Measurements from ENCODE around the gene P3H2. TPM values are rescaled to one million over a fixed set of nuclear protein-coding genes. Genes with fewer than 3 reads are reported as not detected.

Gene P3H2
- total RNA-seq, 5 donors from 2014 or later (not counting 1 experiment from before 2014, with no cell fraction given), result 0.16 to 0.50 (median 0.35) TPM; not detected in 2

- Histone ChIP-seq H3K27ac (ENCODE audit: low read length) (no peak overlapping the region), H3K9me3 (no peaks in the 10 kb centered on the region), H3K4me1 (ENCODE audit: control insufficient read depth in 1 of 2, extremely low read depth in 1 of 2, insufficient read depth in 2 of 2, low read length in 2 of 2) (no peaks in the 10 kb centered on the region), H3K36me3 (ENCODE audit: control insufficient read depth in 2 of 2, extremely low read depth in 1 of 2, insufficient read depth in 1 of 2, low read length in 1 of 2) (no peaks in the 10 kb centered on the region), H3K4me3 (ENCODE audit: control insufficient read depth in 1 of 2, extremely low read depth in 1 of 2, low read length in 1 of 2) (no peak overlapping the region), H3K27me3 (replicated peaks in 1 of 2; ENCODE audit: control insufficient read depth in 2 of 2, extremely low read depth in 1 of 2, insufficient read depth in 2 of 2, low read length in 1 of 2) (no peaks in the 10 kb centered on the region)
- H3K36me3 Mint-ChIP-seq, result no peaks in the 10 kb centered on the region
- no peak overlapping the region for H3K4me3 Mint-ChIP-seq
- ChIA-PET POLR2A (no interaction called here), CTCF (no interaction called here)
- ATAC-seq (replicated peaks in 1 of 4), result no peak
- H3K27ac Mint-ChIP-seq, result no peak overlapping the region
- H3K27me3 Mint-ChIP-seq, result peaks cover 5 to 17% of the 10 kb centered on the region in 2 donors
- no CpG with 5 or more reads among the region's 3 CpGs for WGBS (ENCODE audit: insufficient coverage)
- H3K9me3 Mint-ChIP-seq, result no peaks in the 10 kb centered on the region
- DNase-seq, result no peak
- H3K4me1 Mint-ChIP-seq, result no peaks in the 10 kb centered on the region
Observed at GRCh38 chr3:190001426-190001825, 119.3 kb downstream of the P3H2 start.

- ChIA-PET POLR2A (no interaction called here), CTCF (interaction anchor here in 1 of 2 donors (0.6 kb wide), 1 partner anchor 74 kb away, joined by 3 read pairs; no protein-coding TSS in a partner anchor)
- Mint-ChIP-seq H3K4me1 (no peaks in the 10 kb centered on the region), H3K27ac (no peak overlapping the region), H3K9me3 (peaks cover 0 to 3% (median 0%) of the 10 kb centered on the region in 3 donors), H3K4me3 (no peak overlapping the region), H3K27me3 (peaks cover 10 to 17% of the 10 kb centered on the region in 2 donors), H3K36me3 (no peaks in the 10 kb centered on the region)
- 100% methylated on average over 1 of the region's 5 CpGs for WGBS (ENCODE audit: insufficient coverage)
- Histone ChIP-seq H3K27ac (ENCODE audit: low read length) (no peak overlapping the region), H3K4me3 (ENCODE audit: control insufficient read depth in 1 of 2, extremely low read depth in 1 of 2, low read length in 1 of 2) (no peak overlapping the region), H3K9me3 (no peaks in the 10 kb centered on the region), H3K36me3 (ENCODE audit: control insufficient read depth in 2 of 2, extremely low read depth in 1 of 2, insufficient read depth in 1 of 2, low read length in 1 of 2) (no peaks in the 10 kb centered on the region), H3K27me3 (replicated peaks in 1 of 2; ENCODE audit: control insufficient read depth in 2 of 2, extremely low read depth in 1 of 2, insufficient read depth in 2 of 2, low read length in 1 of 2) (no peaks in the 10 kb centered on the region), H3K4me1 (ENCODE audit: control insufficient read depth in 1 of 2, extremely low read depth in 1 of 2, insufficient read depth in 2 of 2, low read length in 2 of 2) (no peaks in the 10 kb centered on the region)
- no peak for ATAC-seq (replicated peaks in 1 of 4)
- DNase-seq, result no peak
Observed at GRCh38 chr3:190000861-190001196, 119.9 kb downstream of the P3H2 start.

- Histone ChIP-seq H3K4me1 (ENCODE audit: control insufficient read depth in 1 of 2, extremely low read depth in 1 of 2, insufficient read depth in 2 of 2, low read length in 2 of 2) (no peaks in the 10 kb centered on the region), H3K27ac (ENCODE audit: low read length) (no peak overlapping the region), H3K36me3 (ENCODE audit: control insufficient read depth in 2 of 2, extremely low read depth in 1 of 2, insufficient read depth in 1 of 2, low read length in 1 of 2) (no peaks in the 10 kb centered on the region), H3K9me3 (no peaks in the 10 kb centered on the region), H3K27me3 (replicated peaks in 1 of 2; ENCODE audit: control insufficient read depth in 2 of 2, extremely low read depth in 1 of 2, insufficient read depth in 2 of 2, low read length in 1 of 2) (no peaks in the 10 kb centered on the region), H3K4me3 (ENCODE audit: control insufficient read depth in 1 of 2, extremely low read depth in 1 of 2, low read length in 1 of 2) (no peak overlapping the region)
- H3K4me3 Mint-ChIP-seq, result no peak overlapping the region
- no peak for DNase-seq
- CTCF ChIA-PET, result interaction anchor here (0.6 to 0.7 kb wide), 2 partner anchors 75 to 1637 kb away, joined by 3 read pairs; no protein-coding TSS in a partner anchor
- H3K36me3 Mint-ChIP-seq, result no peaks in the 10 kb centered on the region
- H3K4me1 Mint-ChIP-seq, result no peaks in the 10 kb centered on the region
- H3K27ac Mint-ChIP-seq, result no peak overlapping the region
- H3K9me3 Mint-ChIP-seq, result peaks cover 0 to 3% (median 0%) of the 10 kb centered on the region in 3 donors
- POLR2A ChIA-PET, result no interaction called here
- WGBS (ENCODE audit: insufficient coverage), result 88% methylated on average over 2 of the region's 4 CpGs
- H3K27me3 Mint-ChIP-seq, result peaks cover 10 to 17% of the 10 kb centered on the region in 2 donors
- ATAC-seq (replicated peaks in 1 of 4), result no peak
Observed at GRCh38 chr3:190000187-190000860, 120.4 kb downstream of the P3H2 start.

DNA sequence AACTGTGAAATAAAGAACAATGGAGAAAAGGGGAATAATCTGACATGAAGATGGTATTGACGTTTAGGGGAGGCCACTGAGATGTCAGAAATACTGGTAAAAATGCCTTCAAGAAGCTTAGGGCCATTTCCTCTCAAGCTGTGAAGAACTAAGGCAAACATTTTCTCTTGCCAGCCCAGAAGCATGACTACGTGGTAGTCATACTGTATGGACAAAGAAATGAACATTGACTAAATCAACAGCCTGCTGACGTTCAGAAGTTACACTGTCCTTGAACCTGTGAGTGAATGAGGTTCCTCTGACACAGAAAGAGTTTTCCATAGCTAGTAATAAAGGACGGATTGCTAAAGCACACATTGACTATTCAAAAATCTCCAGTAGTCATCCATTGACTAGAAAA lies 121.0 kb downstream of the P3H2 start:
- Histone ChIP-seq H3K4me1 (ENCODE audit: control insufficient read depth in 1 of 2, extremely low read depth in 1 of 2, insufficient read depth in 2 of 2, low read length in 2 of 2) (no peaks in the 10 kb centered on the region), H3K27me3 (replicated peaks in 1 of 2; ENCODE audit: control insufficient read depth in 2 of 2, extremely low read depth in 1 of 2, insufficient read depth in 2 of 2, low read length in 1 of 2) (peaks cover 0 to 3% of the 10 kb centered on the region in 2 experiments), H3K27ac (ENCODE audit: low read length) (no peak overlapping the region), H3K9me3 (no peaks in the 10 kb centered on the region), H3K4me3 (ENCODE audit: control insufficient read depth in 1 of 2, extremely low read depth in 1 of 2, low read length in 1 of 2) (no peak overlapping the region), H3K36me3 (ENCODE audit: control insufficient read depth in 2 of 2, extremely low read depth in 1 of 2, insufficient read depth in 1 of 2, low read length in 1 of 2) (no peaks in the 10 kb centered on the region)
- H3K4me1 Mint-ChIP-seq, result no peaks in the 10 kb centered on the region
- H3K27me3 Mint-ChIP-seq, result peaks cover 10 to 16% of the 10 kb centered on the region in 2 donors
- no peak overlapping the region for H3K4me3 Mint-ChIP-seq
- no peak for DNase-seq
- CTCF ChIA-PET, result interaction anchor here in 1 of 2 donors (0.7 kb wide), 1 partner anchor 1636 kb away, joined by 3 read pairs; no protein-coding TSS in a partner anchor
- no peaks in the 10 kb centered on the region for H3K36me3 Mint-ChIP-seq
- H3K27ac Mint-ChIP-seq, result no peak overlapping the region
- POLR2A ChIA-PET, result no interaction called here
- 58% methylated on average over 1 of the region's 4 CpGs for WGBS (ENCODE audit: insufficient coverage)
- peaks cover 0 to 3% (median 0%) of the 10 kb centered on the region in 3 donors for H3K9me3 Mint-ChIP-seq
- no peak for ATAC-seq (replicated peaks in 1 of 4)

DNA sequence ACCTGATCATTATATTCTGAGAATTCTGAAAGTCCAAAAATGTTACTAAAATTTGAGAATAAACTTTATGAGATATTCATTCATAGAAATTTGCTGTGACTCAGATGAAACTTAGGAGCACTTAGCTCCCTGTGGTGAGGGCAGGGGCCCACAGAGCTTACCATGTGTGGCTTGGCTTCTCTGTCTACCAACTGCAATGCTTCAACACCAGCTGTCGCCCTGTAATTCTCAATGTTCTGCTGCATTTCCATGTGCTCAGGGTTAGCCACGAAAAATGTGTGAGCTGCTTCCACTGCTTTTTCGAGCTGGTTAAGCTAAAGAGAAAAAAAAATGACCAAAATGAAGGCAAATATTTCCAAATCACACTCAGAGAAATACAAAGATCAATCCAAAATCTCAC lies 125.6 kb downstream of the P3H2 start:
- ChIA-PET POLR2A (no interaction called here), CTCF (no interaction called here)
- H3K27me3 ChIP-seq (replicated peaks in 1 of 2; ENCODE audit: control insufficient read depth in 2 of 2, extremely low read depth in 1 of 2, insufficient read depth in 2 of 2, low read length in 1 of 2), result peaks cover 0 to 3% of the 10 kb centered on the region in 2 experiments
- Mint-ChIP-seq H3K4me3 (no peak overlapping the region), H3K4me1 (no peaks in the 10 kb centered on the region), H3K9me3 (peaks cover 0 to 3% (median 0%) of the 10 kb centered on the region in 3 donors), H3K27ac (no peak overlapping the region), H3K36me3 (no peaks in the 10 kb centered on the region), H3K27me3 (peaks cover 21 to 29% of the 10 kb centered on the region in 2 donors)
- H3K4me1 ChIP-seq (ENCODE audit: control insufficient read depth in 1 of 2, extremely low read depth in 1 of 2, insufficient read depth in 2 of 2, low read length in 2 of 2), result no peaks in the 10 kb centered on the region
- DNase-seq, result no peak
- WGBS (ENCODE audit: insufficient coverage), result no CpG with 5 or more reads among the region's 3 CpGs
- no peak overlapping the region for H3K27ac ChIP-seq (ENCODE audit: low read length)
- no peaks in the 10 kb centered on the region for H3K9me3 ChIP-seq
- H3K36me3 ChIP-seq (ENCODE audit: control insufficient read depth in 2 of 2, extremely low read depth in 1 of 2, insufficient read depth in 1 of 2, low read length in 1 of 2), result no peaks in the 10 kb centered on the region
- H3K4me3 ChIP-seq (ENCODE audit: control insufficient read depth in 1 of 2, extremely low read depth in 1 of 2, low read length in 1 of 2), result no peak overlapping the region
- ATAC-seq (replicated peaks in 1 of 4), result no peak

DNA sequence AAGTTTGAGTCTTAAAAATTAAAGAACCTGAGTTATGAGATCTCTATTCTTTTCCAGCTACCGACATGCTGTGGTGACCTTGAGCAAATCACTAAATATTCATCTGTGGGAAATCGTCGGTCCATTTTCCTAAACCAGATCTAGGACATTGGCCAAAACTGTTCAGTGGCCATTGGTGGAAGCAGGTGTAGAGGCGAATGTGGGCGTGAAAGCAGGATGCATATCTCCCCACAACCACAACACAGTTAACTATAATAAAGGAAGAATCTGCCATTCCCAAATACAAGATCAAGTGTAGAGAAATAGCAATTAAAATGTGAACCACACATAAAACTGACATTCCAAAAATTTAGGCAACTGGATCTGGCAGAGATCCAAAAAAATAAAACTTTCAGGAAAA lies 129.9 kb downstream of the P3H2 start:
- H3K27me3 ChIP-seq (replicated peaks in 1 of 2; ENCODE audit: control insufficient read depth in 2 of 2, extremely low read depth in 1 of 2, insufficient read depth in 2 of 2, low read length in 1 of 2), result peaks cover 0 to 3% of the 10 kb centered on the region in 2 experiments
- no peaks in the 10 kb centered on the region for H3K9me3 Mint-ChIP-seq
- H3K36me3 Mint-ChIP-seq, result no peaks in the 10 kb centered on the region
- H3K9me3 ChIP-seq, result no peaks in the 10 kb centered on the region
- no CpG with 5 or more reads among the region's 5 CpGs for WGBS (ENCODE audit: insufficient coverage)
- no peak overlapping the region for H3K27ac Mint-ChIP-seq
- ChIA-PET CTCF (no interaction called here), POLR2A (no interaction called here)
- no peak for DNase-seq
- H3K4me3 ChIP-seq (ENCODE audit: control insufficient read depth in 1 of 2, extremely low read depth in 1 of 2, low read length in 1 of 2), result no peak overlapping the region
- no peaks in the 10 kb centered on the region for H3K4me1 Mint-ChIP-seq
- ATAC-seq (replicated peaks in 1 of 4), result no peak
- no peaks in the 10 kb centered on the region for H3K4me1 ChIP-seq (ENCODE audit: control insufficient read depth in 1 of 2, extremely low read depth in 1 of 2, insufficient read depth in 2 of 2, low read length in 2 of 2)
- no peaks in the 10 kb centered on the region for H3K36me3 ChIP-seq (ENCODE audit: control insufficient read depth in 2 of 2, extremely low read depth in 1 of 2, insufficient read depth in 1 of 2, low read length in 1 of 2)
- H3K27ac ChIP-seq (ENCODE audit: low read length), result no peak overlapping the region
- peaks cover 26% of the 10 kb centered on the region in 2 donors for H3K27me3 Mint-ChIP-seq
- no peak overlapping the region for H3K4me3 Mint-ChIP-seq
